ENCODE data around the gene FZD10. TPM values are rescaled to one million over a fixed set of nuclear protein-coding genes. Genes with fewer than 3 reads are reported as not detected.

Gene FZD10
- total RNA-seq, 1 donor from 2014 or later: 1.1 TPM

DNA sequence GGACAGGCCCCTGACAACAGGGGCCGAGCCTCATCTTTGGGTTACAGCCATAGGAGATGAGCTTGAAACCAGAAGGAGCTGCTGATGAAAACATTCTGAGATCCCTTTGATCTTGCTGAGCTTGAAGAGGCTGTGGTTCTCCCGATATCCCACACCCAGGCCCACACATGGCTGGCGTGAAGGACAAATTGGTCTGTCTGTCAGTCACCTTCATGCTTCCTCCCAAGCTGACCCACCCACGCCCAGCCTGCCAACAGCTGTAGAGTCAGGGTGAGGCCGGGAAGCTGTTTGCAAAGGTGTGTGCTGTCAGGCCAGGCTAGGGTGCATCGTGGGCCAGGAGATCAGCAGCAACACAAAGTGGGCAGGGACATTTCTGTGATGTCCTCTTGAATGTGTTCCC is 43.2 kb downstream of the FZD10 start:
- no peak for DNase-seq (ENCODE audit: low spot score)

DNA sequence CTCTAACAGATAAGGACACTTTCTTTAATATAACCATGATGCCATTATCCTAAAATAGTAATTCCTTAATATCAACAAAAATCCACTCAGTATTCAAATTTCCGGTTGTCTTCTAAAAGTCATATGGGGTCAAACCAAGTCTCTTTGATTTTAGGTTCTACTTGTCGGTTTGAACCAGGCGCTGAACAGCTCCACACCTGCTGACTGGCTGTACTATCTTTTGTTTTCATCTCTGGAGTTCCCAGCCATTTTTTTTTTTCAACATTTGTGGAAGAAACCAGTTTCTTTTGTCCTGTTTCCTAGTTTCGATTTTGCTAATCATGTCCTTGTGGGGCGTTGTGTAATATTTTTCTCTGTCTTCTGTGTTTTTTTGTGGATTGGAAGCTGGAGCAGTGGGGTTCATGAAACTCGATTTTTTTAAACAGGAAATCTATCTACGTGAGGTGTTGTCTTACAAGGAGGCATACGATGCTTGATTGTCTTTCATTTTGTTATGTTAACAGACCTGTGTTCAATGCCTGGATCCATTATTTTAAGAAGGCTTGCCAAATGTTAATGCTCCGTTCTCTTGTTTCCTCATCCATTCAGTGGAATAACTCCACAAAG is 50.2 kb downstream of the FZD10 start:
- no peak for DNase-seq (ENCODE audit: low spot score)

DNA sequence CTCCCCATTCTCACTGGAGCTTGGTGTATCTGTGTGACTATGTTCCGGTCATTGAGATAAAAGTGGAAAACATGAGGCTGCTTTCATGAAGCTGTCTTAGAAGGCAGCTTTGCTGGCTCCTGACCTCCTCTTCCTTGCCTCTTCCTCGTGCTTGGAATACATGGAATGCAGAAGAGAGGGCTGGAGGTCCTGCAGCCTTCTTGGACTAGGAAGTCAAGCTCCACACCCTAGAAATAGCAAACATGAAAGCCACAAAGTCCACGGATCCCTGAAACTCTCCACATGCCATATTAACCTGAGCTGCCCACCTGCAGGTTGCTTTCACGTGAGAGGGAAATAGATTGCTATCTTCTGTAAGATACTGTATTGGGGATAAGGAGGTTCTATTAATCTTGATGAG is 51.0 kb downstream of the FZD10 start:
- DNase-seq (ENCODE audit: low spot score): no peak

DNA sequence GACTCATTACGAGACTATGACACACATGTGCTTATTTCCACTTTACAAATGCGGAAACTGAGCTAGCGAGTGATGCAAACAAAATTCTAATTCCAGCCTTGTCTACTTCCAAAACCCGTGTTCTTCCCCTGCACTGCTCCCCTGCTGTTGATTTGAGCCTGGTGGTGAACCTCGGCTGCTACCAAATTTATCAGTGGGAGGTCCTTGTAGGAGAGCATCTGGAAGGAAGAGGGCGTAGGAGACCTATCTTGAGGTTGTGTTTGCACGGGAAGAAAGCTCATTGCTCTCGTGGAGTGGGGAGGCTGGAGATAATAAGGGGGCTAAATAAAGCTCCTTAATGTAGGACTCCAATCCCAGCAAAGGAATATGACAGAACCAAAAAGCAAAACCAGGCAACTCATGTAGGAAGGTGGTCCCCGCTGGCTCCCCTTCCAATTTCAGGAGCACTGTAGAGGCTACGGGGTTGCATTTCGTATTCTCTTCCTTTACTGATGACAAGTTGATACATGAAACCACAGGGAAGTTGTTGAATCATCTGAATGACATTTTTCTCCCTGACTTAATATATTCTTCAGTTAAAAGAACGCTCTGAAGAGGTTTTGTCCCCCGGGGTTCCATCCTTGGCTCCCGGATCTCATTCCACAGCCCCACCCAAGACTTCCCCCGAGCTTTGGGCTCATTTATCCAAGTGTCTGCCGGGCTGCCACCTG is 52.6 kb downstream of the FZD10 start:
- DNase-seq (ENCODE audit: low spot score): no peak

Other genes starting within 250 kb of the FZD10 start
- gene PIWIL1, start 175.4 kb downstream of the FZD10 start, total RNA-seq: 0.12 TPM